Trophoblast cell (in vitro differentiated cells and primary cell): Measurements from ENCODE around the gene PSORS1C1. TPM values are rescaled to one million over a fixed set of nuclear protein-coding genes. Genes with fewer than 3 reads are reported as not detected.
"Not testable (repeated sequence)": the region's sequence is repeated elsewhere in the genome, so short reads cannot be mapped to it uniquely, and the experiment has no call there.

Experiments
- DNase-seq, 2 donors: peaks; one replicate each; pipeline ENCODE4 v3.0.0-alpha.2; 2016
- H2AFZ ChIP-seq: 2 replicates; pipeline ENCODE4 v1.6.1; 2013; ENCODE audit warnings: low read length, moderate library complexity, mild to moderate bottlenecking; ENCODE audit not compliant: insufficient read depth, poor library complexity
- H2AK5ac ChIP-seq: 2 replicates; pipeline ENCODE4 v1.6.1; 2013; ENCODE audit warnings: mild to moderate bottlenecking, low read length
- H2BK120ac ChIP-seq: 2 replicates; pipeline ENCODE4 v1.6.1; 2013; ENCODE audit warnings: low read length, mild to moderate bottlenecking, moderate library complexity; ENCODE audit not compliant: insufficient read depth, poor library complexity
- H2BK12ac ChIP-seq: 2 replicates; pipeline ENCODE4 v1.6.1; 2013; ENCODE audit warnings: mild to moderate bottlenecking, low read length, moderate library complexity
- H2BK5ac ChIP-seq: 2 replicates; pipeline ENCODE4 v1.6.1; 2013; ENCODE audit warnings: low read length, low read depth, moderate library complexity, mild to moderate bottlenecking; ENCODE audit not compliant: poor library complexity
- H3K14ac ChIP-seq: 2 replicates; pipeline ENCODE4 v1.6.1; 2013; ENCODE audit warnings: mild to moderate bottlenecking, low read length
- H3K18ac ChIP-seq: 2 replicates; pipeline ENCODE4 v1.6.1; 2013; ENCODE audit warnings: mild to moderate bottlenecking, low read length
- H3K23ac ChIP-seq: 2 replicates; pipeline ENCODE4 v1.6.1; 2013; ENCODE audit warnings: low read length
- H3K27ac ChIP-seq: 2 replicates; pipeline ENCODE4 v1.5.1; 2013; ENCODE audit warnings: low read depth, mild to moderate bottlenecking, inconsistent platforms, low read length, moderate library complexity
- H3K27me3 ChIP-seq: 2 replicates; pipeline ENCODE4 v1.6.1; 2013; ENCODE audit warnings: inconsistent platforms, mild to moderate bottlenecking, low read length, moderate library complexity; ENCODE audit not compliant: insufficient read depth
- H3K36me3 ChIP-seq, 2 experiments: 1 replicate in 1 of 2; 2 replicates in 1 of 2; pipeline ENCODE4 v1.6.1; 2013; ENCODE audit warnings: low read length in 2 of 2, mild to moderate bottlenecking in 2 of 2, moderate library complexity in 1 of 2; ENCODE audit not compliant: insufficient read depth in 2 of 2, control insufficient read depth in 1 of 2
- H3K4ac ChIP-seq: 2 replicates; pipeline ENCODE4 v1.6.1; 2013; ENCODE audit warnings: low read depth, mild to moderate bottlenecking, low read length, moderate library complexity
- H3K4me1 ChIP-seq, 2 experiments: 1 replicate in 1 of 2; 2 replicates in 1 of 2; pipeline ENCODE4 v1.6.1; 2013; ENCODE audit warnings: low read length in 2 of 2, mild to moderate bottlenecking in 2 of 2, moderate library complexity in 1 of 2; ENCODE audit not compliant: insufficient read depth in 2 of 2, control insufficient read depth in 1 of 2
- H3K4me2 ChIP-seq: 2 replicates; pipeline ENCODE4 v1.6.1; 2013; ENCODE audit warnings: inconsistent platforms, mild to moderate bottlenecking, low read length, moderate library complexity
- H3K4me3 ChIP-seq: 2 replicates; pipeline ENCODE4 v1.5.1; 2013; ENCODE audit warnings: mild to moderate bottlenecking, low read depth, low read length, inconsistent platforms
- H3K79me1 ChIP-seq: one replicate; pipeline ENCODE4 v1.6.1; 2013; ENCODE audit warnings: low read length
- H3K79me2 ChIP-seq: 2 replicates; pipeline ENCODE4 v1.6.1; 2013; ENCODE audit warnings: low read length, mild to moderate bottlenecking; ENCODE audit not compliant: control insufficient read depth, insufficient read depth, poor library complexity
- H3K9ac ChIP-seq: 2 replicates; pipeline ENCODE4 v1.6.1; 2013; ENCODE audit warnings: mild to moderate bottlenecking, low read length
- H3K9me3 ChIP-seq: 2 replicates; pipeline ENCODE4 v1.6.1; 2013; ENCODE audit warnings: low read depth, mild to moderate bottlenecking, control low read depth, inconsistent platforms, low read length; ENCODE audit not compliant: insufficient read depth
- H4K12ac ChIP-seq: 2 replicates; pipeline ENCODE4 v1.6.1; 2013; ENCODE audit warnings: low read depth, mild to moderate bottlenecking, low read length, moderate library complexity
- H4K8ac ChIP-seq: 2 replicates; pipeline ENCODE4 v1.6.1; 2013; ENCODE audit warnings: low read depth, mild to moderate bottlenecking, low read length, moderate library complexity
- H4K91ac ChIP-seq: one replicate; pipeline ENCODE4 v1.6.1; 2013; ENCODE audit warnings: low read depth, mild to moderate bottlenecking, low read length, moderate library complexity
- WGBS: extraction: QIAGEN DNeasy Blood & Tissue Kit; methylation state at CpG from one replicate; pipeline ENCODE4 v1.1.7; 2013; ENCODE audit warnings: missing lambda C conversion rate; ENCODE audit not compliant: insufficient read length, insufficient coverage; ENCODE audit errors: extremely low coverage; 5-methylcytosine and 5-hydroxymethylcytosine counted together
- polyA plus RNA-seq: library from polyadenylated mRNA; stranded (reverse); fragments of 200-250 nt; gene quantifications from 2 replicates; pipeline ENCODE4 v1.2.3, GENCODE V29; 2013

The PSORS1C1 gene
- polyA plus RNA-seq: 0.18 and 0.23 TPM in 2 replicates

- Histone ChIP-seq H4K12ac (no peak within 1 kb of the TSS), H3K4me2 (no peak within 1 kb of the TSS), H2AK5ac (no peak within 1 kb of the TSS), H2BK12ac (no peak within 1 kb of the TSS), H4K8ac (peak within 1 kb of the TSS; percentile 33), H2AFZ (peak within 1 kb of the TSS; percentile 50), H3K9ac (no peak within 1 kb of the TSS), H3K4me1 (peaks cover 9 to 14% of the 10 kb centered on the region in 2 experiments), H3K9me3 (peaks cover 1% of the 10 kb centered on the region), H3K4ac (no peak within 1 kb of the TSS), H3K27me3 (no peaks in the 10 kb centered on the region), H3K36me3 (no peaks in the 10 kb centered on the region), H2BK5ac (no peak within 1 kb of the TSS), H3K18ac (no peak within 1 kb of the TSS), H3K79me2 (no peaks in the 10 kb centered on the region), H3K79me1 (no peaks in the 10 kb centered on the region), H3K23ac (no peak within 1 kb of the TSS), H3K4me3 (no peak within 1 kb of the TSS), H2BK120ac (no peak within 1 kb of the TSS), H3K27ac (peak within 1 kb of the TSS; percentile 7), H4K91ac (peak within 1 kb of the TSS; percentile 45), H3K14ac (no peak within 1 kb of the TSS)
- no CpG with 5 or more reads among the region's 3 CpGs for WGBS
- DNase-seq: peak; percentile 81 to 85
Observed at GRCh38 chr6:31114541-31114878, at the start of gene PSORS1C1. TSS of gene PSORS1C1 (plus strand) at chr6:31114800. CDS start at chr6:31129633, 14,833 bp downstream.

GRCh38 chr6:31065556-31065955 is 49.0 kb upstream of the PSORS1C1 start:
- Histone ChIP-seq H3K4me2 (no peak overlapping the region), H3K36me3 (no peaks in the 10 kb centered on the region), H3K23ac (no peak overlapping the region), H2BK120ac (no peak overlapping the region), H3K14ac (no peak overlapping the region), H3K9ac (no peak overlapping the region), H3K79me2 (no peaks in the 10 kb centered on the region), H3K4me1 (peaks cover 0 to 2% of the 10 kb centered on the region in 2 experiments), H2BK12ac (no peak overlapping the region), H3K27me3 (no peaks in the 10 kb centered on the region), H3K79me1 (peaks cover 2% of the 10 kb centered on the region), H2AFZ (no peak overlapping the region), H2BK5ac (no peak overlapping the region), H3K4me3 (no peak overlapping the region), H3K4ac (no peak overlapping the region), H4K12ac (no peak overlapping the region), H4K8ac (no peak overlapping the region), H3K9me3 (no peaks in the 10 kb centered on the region), H3K18ac (no peak overlapping the region), H4K91ac (no peak overlapping the region), H2AK5ac (no peak overlapping the region), H3K27ac (no peak overlapping the region)
- DNase-seq: no peak
- no CpG with 5 or more reads among the region's 2 CpGs for WGBS

- not testable (repeated sequence) for H2BK5ac ChIP-seq, H4K8ac ChIP-seq, H2AFZ ChIP-seq, H3K36me3 ChIP-seq, H3K27me3 ChIP-seq, H3K14ac ChIP-seq, H3K4me1 ChIP-seq, H4K91ac ChIP-seq, H3K4me2 ChIP-seq, H3K79me2 ChIP-seq, H2AK5ac ChIP-seq, H2BK12ac ChIP-seq, H3K4me3 ChIP-seq, H3K9ac ChIP-seq, H4K12ac ChIP-seq, H2BK120ac ChIP-seq, H3K79me1 ChIP-seq, H3K9me3 ChIP-seq, H3K4ac ChIP-seq, H3K27ac ChIP-seq, DNase-seq, H3K18ac ChIP-seq, H3K23ac ChIP-seq
- no CpG with 5 or more reads among the region's 32 CpGs for WGBS
Observed at GRCh38 chr6:31067028-31067427, 47.6 kb upstream of the PSORS1C1 start.

- H3K4me2 ChIP-seq, H3K14ac ChIP-seq, H3K79me1 ChIP-seq, H3K36me3 ChIP-seq, H3K4me1 ChIP-seq, H3K23ac ChIP-seq, H3K18ac ChIP-seq, H3K9me3 ChIP-seq, H3K4me3 ChIP-seq, H4K8ac ChIP-seq, H4K12ac ChIP-seq, H2BK12ac ChIP-seq, H3K27me3 ChIP-seq, H2AK5ac ChIP-seq, DNase-seq, H3K27ac ChIP-seq, H2AFZ ChIP-seq, H2BK120ac ChIP-seq, H2BK5ac ChIP-seq, H3K9ac ChIP-seq, H3K4ac ChIP-seq, H3K79me2 ChIP-seq, H4K91ac ChIP-seq: not testable (repeated sequence)
- no CpG with 5 or more reads among the region's 11 CpGs for WGBS
Observed at GRCh38 chr6:31067891-31068668, 46.5 kb upstream of the PSORS1C1 start.
